Lung (tissue), 12 donors: Measurements from ENCODE around the gene MYH14. TPM values are rescaled to one million over a fixed set of nuclear protein-coding genes. Genes with fewer than 3 reads are reported as not detected.

Experiments
- ATAC-seq: fragments of 200-7000 bp; cut with Tn5 transposase; one replicate; pipeline ENCODE4 v1.9.1; 2020; ENCODE audit warnings: moderate number of reproducible peaks; ENCODE audit not compliant: insufficient read depth, low FRiP score
- DNase-seq, 3 donors: peaks; one replicate each; pipeline ENCODE4 v3.0.0-alpha.2; 2013 to 2017
- H3K27ac ChIP-seq, 2 donors: one replicate each; pipeline ENCODE4 v1.5.1; 2013; ENCODE audit warnings: mild to moderate bottlenecking in 2 of 2, moderate library complexity in 2 of 2, control low read depth in 1 of 2, inconsistent platforms in 1 of 2, low read depth in 1 of 2, low read length in 1 of 2
- H3K27me3 ChIP-seq, 3 donors: one replicate each; pipeline ENCODE4 v1.5.1; 2013; ENCODE audit warnings: low read length in 2 of 3; ENCODE audit not compliant: control insufficient read depth in 3 of 3, insufficient read depth in 3 of 3
- H3K36me3 ChIP-seq, 4 donors: one replicate each; pipeline ENCODE4 v1.5.1; 2013; ENCODE audit warnings: low read length in 4 of 4, mild to moderate bottlenecking in 1 of 4, moderate library complexity in 1 of 4; ENCODE audit not compliant: control insufficient read depth in 4 of 4, insufficient read depth in 4 of 4
- H3K4me1 ChIP-seq, 5 donors: one replicate each; pipeline ENCODE4 v1.5.1; 2013; ENCODE audit warnings: low read length in 5 of 5, mild to moderate bottlenecking in 2 of 5, moderate library complexity in 1 of 5; ENCODE audit not compliant: control insufficient read depth in 5 of 5, insufficient read depth in 5 of 5
- H3K4me3 ChIP-seq: one replicate; pipeline ENCODE4 v1.5.1; 2013; ENCODE audit warnings: mild to moderate bottlenecking, control low read depth, moderate library complexity
- H3K9ac ChIP-seq, 2 donors: one replicate each; pipeline ENCODE4 v1.5.1; 2013; ENCODE audit warnings: low read length in 2 of 2, control low read depth in 1 of 2; ENCODE audit not compliant: insufficient read depth in 1 of 2
- H3K9me3 ChIP-seq, 4 donors: one replicate each; pipeline ENCODE4 v1.5.1; 2013; ENCODE audit warnings: low read length in 3 of 4, mild to moderate bottlenecking in 1 of 4, moderate library complexity in 1 of 4; ENCODE audit not compliant: control insufficient read depth in 4 of 4, insufficient read depth in 3 of 4
- CTCF ChIP-seq: IDR thresholded peaks from 2 replicates; pipeline ENCODE4 v1.5.1; 2012; ENCODE audit warnings: mild to moderate bottlenecking; ENCODE audit errors: control extremely low read depth, extremely low read depth
- WGBS, 2 donors: extraction: QIAGEN DNeasy Blood & Tissue Kit; methylation state at CpG; one replicate each; pipeline ENCODE4 v1.1.7; 2013; 5-methylcytosine and 5-hydroxymethylcytosine counted together
- polyA plus RNA-seq, 2 donors: library from polyadenylated mRNA; stranded (reverse); fragments of 200-250 nt; gene quantifications; one replicate each; pipeline ENCODE4 v1.2.1, GENCODE V29; 2013
- total RNA-seq, 2 donors: library from RNA; depleted of rRNA in 1 of 2; stranded (reverse); fragments of >200 nt in 1 of 2; gene quantifications; one replicate each; pipeline ENCODE4 v1.2.1, GENCODE V29; 2014 to 2021
- donor health status: control.
- donor health status: control.
- donor health status: Bipolar disorder and iron deficiency.
- donor health status: healthy.
- donor health status: DM: yes; HTN: yes; CAD: no.

Gene MYH14
- total and polyA plus RNA-seq, 4 donors: 48.3 to 159 (median 98.6) TPM

- Histone ChIP-seq H3K27ac (no peak overlapping the region), H3K4me3 (no peak overlapping the region), H3K9me3 (peaks cover 0 to 2% (median 0%) of the 10 kb centered on the region in 4 donors), H3K27me3 (no peaks in the 10 kb centered on the region), H3K9ac (no peak overlapping the region), H3K36me3 (no peaks in the 10 kb centered on the region), H3K4me1 (peaks cover 0 to 4% (median 0%) of the 10 kb centered on the region in 5 donors)
- TF ChIP-seq CTCF: no peak
- ATAC-seq (no peak), DNase-seq (no peak)
- WGBS, 2 donors: 78 to 86% methylated on average over 5 of the region's 5 CpGs
Observed at GRCh38 chr19:50181121-50181520, 22.3 kb upstream of the MYH14 start.

GRCh38 chr19:50184196-50184595, 19.2 kb upstream of the MYH14 start:
- no peak for DNase-seq
- 31 to 39% methylated on average over 1 of the region's 1 CpG for WGBS, 2 donors

GRCh38 chr19:50187937-50188336, 15.5 kb upstream of the MYH14 start:
- Histone ChIP-seq H3K4me1 (peaks cover 0 to 17% (median 0%) of the 10 kb centered on the region in 5 donors), H3K27me3 (no peaks in the 10 kb centered on the region), H3K9me3 (no peaks in the 10 kb centered on the region), H3K9ac (no peak overlapping the region), H3K4me3 (no peak overlapping the region), H3K36me3 (no peaks in the 10 kb centered on the region), H3K27ac (no peak overlapping the region)
- DNase-seq (no peak), ATAC-seq (no peak)
- 77 to 89% methylated on average over 13 of the region's 13 CpGs for WGBS, 2 donors
- no peak for TF ChIP-seq CTCF

More at GRCh38 chr19:50184196-50184595, 19.2 kb upstream of the MYH14 start:
- H3K4me1 ChIP-seq: peaks cover 0 to 4% (median 0%) of the 10 kb centered on the region in 5 donors
- H3K27ac ChIP-seq: no peak overlapping the region
- H3K9ac ChIP-seq: no peak overlapping the region
- no peaks in the 10 kb centered on the region for H3K36me3 ChIP-seq
- no peaks in the 10 kb centered on the region for H3K27me3 ChIP-seq
- no peak for ATAC-seq
- H3K4me3 ChIP-seq: no peak overlapping the region
- TF ChIP-seq CTCF: no peak
- peaks cover 0 to 2% (median 0%) of the 10 kb centered on the region in 4 donors for H3K9me3 ChIP-seq

GRCh38 chr19:50189331-50189730, 14.1 kb upstream of the MYH14 start:
- Histone ChIP-seq H3K27ac (no peak overlapping the region), H3K9me3 (no peaks in the 10 kb centered on the region), H3K36me3 (no peaks in the 10 kb centered on the region), H3K27me3 (no peaks in the 10 kb centered on the region), H3K4me1 (peaks cover 0 to 13% (median 0%) of the 10 kb centered on the region in 5 donors), H3K4me3 (no peak overlapping the region), H3K9ac (no peak overlapping the region)
- DNase-seq (no peak), ATAC-seq (no peak)
- TF ChIP-seq CTCF: no peak
- WGBS, 2 donors: 67 to 80% methylated on average over 8 of the region's 8 CpGs
